ENCODE results near the gene CCDC92. TPM values are rescaled to one million over a fixed set of nuclear protein-coding genes. Genes with fewer than 3 reads are reported as not detected.

The CCDC92 gene
- total and polyA plus RNA-seq, 2 donors (not counting 3 experiments of a cell fraction or from before 2014, with no cell fraction given), result 41.2 to 41.6 TPM

DNA sequence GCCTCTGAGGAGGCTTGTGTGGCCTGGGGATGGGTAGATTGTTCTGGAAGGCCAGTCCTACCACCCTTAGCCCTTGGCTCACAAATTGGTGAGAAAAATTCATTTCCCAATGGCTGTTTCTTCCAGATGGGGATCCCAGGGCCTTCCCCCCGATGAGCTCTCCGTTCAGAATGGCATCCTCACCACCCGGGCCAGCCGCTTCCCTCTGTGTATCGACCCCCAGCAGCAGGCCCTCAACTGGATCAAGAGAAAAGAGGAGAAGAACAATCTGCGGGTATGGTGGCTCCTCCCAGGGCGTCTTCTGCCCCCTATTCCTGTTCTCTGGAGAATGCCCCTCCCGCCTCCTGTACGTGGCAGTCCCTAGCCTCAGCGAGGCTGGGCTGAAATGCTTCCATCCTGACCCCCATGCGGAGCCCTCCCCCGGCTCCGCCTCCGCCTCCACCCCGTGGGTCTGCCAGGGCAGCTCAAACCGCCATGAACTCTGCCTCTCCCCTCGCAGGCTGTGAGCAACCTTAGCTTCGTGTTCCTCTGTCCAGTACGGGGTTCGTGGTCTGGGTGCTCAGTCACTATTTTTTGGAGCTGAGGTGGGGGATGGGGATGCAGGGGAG, 57.8 kb downstream of the CCDC92 start:
- Histone ChIP-seq H3K4me3 (replicated peaks in 1 of 3; ENCODE audit: insufficient read depth in 1 of 3, low read depth in 1 of 3, low read length in 3 of 3) (no peak overlapping the region), H3K4me1 (ENCODE audit: control insufficient read depth, extremely low read depth, insufficient read depth, low read length) (no peaks in the 10 kb centered on the region), H3K9ac (replicated peaks; ENCODE audit: extremely low read depth, insufficient read depth, low read length) (no peak overlapping the region), H3K4me2 (ENCODE audit: insufficient read depth, low read length) (no peak overlapping the region), H3K27ac (ENCODE audit: insufficient read depth, low read depth, low read length) (no peak overlapping the region), H3K36me3 (ENCODE audit: control insufficient read depth in 2 of 2, extremely low read depth in 1 of 2, insufficient read depth in 2 of 2, low read length in 2 of 2) (no peaks in the 10 kb centered on the region), H4K20me1 (replicated peaks; ENCODE audit: control insufficient read depth, extremely low read depth, insufficient read depth, low read length) (no peaks in the 10 kb centered on the region), H3K9me3 (replicated peaks; ENCODE audit: control insufficient read depth, insufficient read depth, low read length) (no peaks in the 10 kb centered on the region), H3K9me1 (replicated peaks; ENCODE audit: control insufficient read depth, extremely low read depth, insufficient read depth, low read length) (no peaks in the 10 kb centered on the region), H2AFZ (ENCODE audit: low read depth, low read length) (no peak overlapping the region), H3K27me3 (ENCODE audit: control insufficient read depth in 2 of 2, insufficient read depth in 2 of 2, low read length in 2 of 2) (peaks cover 2 to 12% of the 10 kb centered on the region in 2 experiments), H3K79me2 (ENCODE audit: control insufficient read depth, insufficient read depth, low read length) (no peaks in the 10 kb centered on the region)
- no TSS peak for BruUV-seq (replicated peaks)
- intact Hi-C loops (cut with micrococcal nuclease) (no loop called here), dilution Hi-C loops (cut with MboI; ENCODE audit: extremely low pct_ligation_motif_present, low sequenced_read_pairs) (no loop called here)
- DNase-seq (ENCODE audit: low read depth, low spot score), result no peak
- ChIA-PET POLR2A (no interaction called here), CTCF (interaction anchor here (1.3 to 2.1 kb wide), 3 partner anchors 10 to 69 kb away, joined by 3 to 14 read pairs (median 4); no protein-coding TSS in a partner anchor)
- FAIRE-seq, result no peak
- TF ChIP-seq POLR2AphosphoS5 (IDR thresholded peaks at IDR 0.05; ENCODE audit: insufficient read depth, low read depth, low read length), result no peak
- TF ChIP-seq EZH2 (IDR thresholded peaks at IDR 0.05; ENCODE audit: borderline replicate concordance, low read depth, low read length, severe bottlenecking), result no peak
- TF ChIP-seq, protein P1, sequence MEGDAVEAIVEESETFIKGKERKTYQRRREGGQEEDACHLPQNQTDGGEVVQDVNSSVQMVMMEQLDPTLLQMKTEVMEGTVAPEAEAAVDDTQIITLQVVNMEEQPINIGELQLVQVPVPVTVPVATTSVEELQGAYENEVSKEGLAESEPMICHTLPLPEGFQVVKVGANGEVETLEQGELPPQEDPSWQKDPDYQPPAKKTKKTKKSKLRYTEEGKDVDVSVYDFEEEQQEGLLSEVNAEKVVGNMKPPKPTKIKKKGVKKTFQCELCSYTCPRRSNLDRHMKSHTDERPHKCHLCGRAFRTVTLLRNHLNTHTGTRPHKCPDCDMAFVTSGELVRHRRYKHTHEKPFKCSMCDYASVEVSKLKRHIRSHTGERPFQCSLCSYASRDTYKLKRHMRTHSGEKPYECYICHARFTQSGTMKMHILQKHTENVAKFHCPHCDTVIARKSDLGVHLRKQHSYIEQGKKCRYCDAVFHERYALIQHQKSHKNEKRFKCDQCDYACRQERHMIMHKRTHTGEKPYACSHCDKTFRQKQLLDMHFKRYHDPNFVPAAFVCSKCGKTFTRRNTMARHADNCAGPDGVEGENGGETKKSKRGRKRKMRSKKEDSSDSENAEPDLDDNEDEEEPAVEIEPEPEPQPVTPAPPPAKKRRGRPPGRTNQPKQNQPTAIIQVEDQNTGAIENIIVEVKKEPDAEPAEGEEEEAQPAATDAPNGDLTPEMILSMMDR (IDR thresholded peaks at IDR 0.05; ENCODE audit: extremely low read depth in 1 of 2, insufficient read depth in 1 of 2, low read depth in 1 of 2, low read length in 2 of 2), result no peak
- no peak for TF ChIP-seq MYC (IDR thresholded peaks at IDR 0.05; ENCODE audit: low read depth, low read length)
- no peak for TF ChIP-seq POLR2A (IDR thresholded peaks at IDR 0.05; ENCODE audit: low read depth, low read length)
- TF ChIP-seq FOS (IDR thresholded peaks at IDR 0.05; ENCODE audit: borderline replicate concordance, insufficient read depth, low read length), result no peak
- TF ChIP-seq JUN (IDR thresholded peaks at IDR 0.05; ENCODE audit: borderline replicate concordance, insufficient read depth, insufficient read length, low read depth), result no peak
- no peak for TF ChIP-seq GATA2 (IDR thresholded peaks at IDR 0.05; ENCODE audit: insufficient read depth, insufficient read length, low read depth, low read length)
- TF ChIP-seq, protein P2, sequence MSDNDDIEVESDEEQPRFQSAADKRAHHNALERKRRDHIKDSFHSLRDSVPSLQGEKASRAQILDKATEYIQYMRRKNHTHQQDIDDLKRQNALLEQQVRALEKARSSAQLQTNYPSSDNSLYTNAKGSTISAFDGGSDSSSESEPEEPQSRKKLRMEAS (IDR thresholded peaks at IDR 0.05; ENCODE audit: insufficient read depth, insufficient read length), result no peak
